ENCODE measurements around the gene TROAP.
A peak's percentile ranks its signal among the peaks of the same experiment; 100 is the strongest.

Gene TROAP

GRCh38 chr12:49340971-49341776 lies 18.1 kb downstream of the TROAP start:
- no peak overlapping the region for H3K4me3 ChIP-seq (ENCODE audit: low read depth, low read length)
- ChIA-PET POLR2A (interaction anchor here (1.0 to 1.3 kb wide), 2 partner anchors 19 to 26 kb away, joined by 4 read pairs; partner anchors contain the start of gene SPATS2), CTCF (interaction anchor here (0.6 to 3.9 kb wide), 37 partner anchors 9 to 382 kb away, joined by 3 to 111 read pairs (median 6); partner anchors contain the start of genes PRPH, SPATS2 and TROAP)
- TF ChIP-seq CTCF (IDR thresholded peaks at IDR 0.05; ENCODE audit: insufficient read depth, low read length, missing control alignments) = no peak
- no peak for DNase-seq (ENCODE audit: low read depth, low spot score)

- no peak for TF ChIP-seq CTCF (IDR thresholded peaks at IDR 0.05; ENCODE audit: insufficient read depth, low read length, missing control alignments)
- ChIA-PET CTCF (interaction anchor here (0.5 to 3.9 kb wide), 42 partner anchors 10 to 381 kb away, joined by 3 to 111 read pairs (median 6); partner anchors contain the start of genes PRPH, SPATS2 and TROAP), POLR2A (interaction anchor here (1.0 to 1.3 kb wide), 2 partner anchors 20 to 25 kb away, joined by 4 read pairs; partner anchors contain the start of gene SPATS2)
- H3K4me3 ChIP-seq (ENCODE audit: low read depth, low read length) = peak overlapping the region; percentile 45; the same call in 1 of the 2 replicates
- DNase-seq (ENCODE audit: low read depth, low spot score) = no peak
Observed at GRCh38 chr12:49341777-49342065, 18.7 kb downstream of the TROAP start.

GRCh38 chr12:49342066-49342913 lies 19.2 kb downstream of the TROAP start:
- no peak for DNase-seq (ENCODE audit: low read depth, low spot score)
- ChIA-PET POLR2A (interaction anchor here (0.6 to 1.3 kb wide), 3 partner anchors 20 to 34 kb away, joined by 4 read pairs; partner anchors contain the start of gene SPATS2), CTCF (interaction anchor here (0.5 to 3.9 kb wide), 56 partner anchors 10 to 381 kb away, joined by 3 to 111 read pairs (median 4); partner anchors contain the start of genes PRPH, SPATS2 and TROAP)
- peak overlapping the region; percentile 45 for H3K4me3 ChIP-seq (ENCODE audit: low read depth, low read length)
- peak; percentile 67 for TF ChIP-seq CTCF (IDR thresholded peaks at IDR 0.05; ENCODE audit: insufficient read depth, low read length, missing control alignments)

- TF ChIP-seq CTCF (IDR thresholded peaks at IDR 0.05; ENCODE audit: insufficient read depth, low read length, missing control alignments) = no peak
- CTCF ChIA-PET = interaction anchor here (0.6 to 3.9 kb wide), 40 partner anchors 9 to 276 kb away, joined by 3 to 111 read pairs (median 5); partner anchors contain the start of genes PRPH, SPATS2 and TROAP
- POLR2A ChIA-PET = interaction anchor here (0.6 kb wide), 1 partner anchor 35 kb away, joined by 4 read pairs; no protein-coding TSS in a partner anchor
- DNase-seq (ENCODE audit: low read depth, low spot score) = no peak
- peak overlapping the region; percentile 33 for H3K4me3 ChIP-seq (ENCODE audit: low read depth, low read length)
Observed at GRCh38 chr12:49342914-49343731, 20.1 kb downstream of the TROAP start.

GRCh38 chr12:49344486-49345050 lies 21.5 kb downstream of the TROAP start:
- no peak overlapping the region for H3K4me3 ChIP-seq (ENCODE audit: low read depth, low read length)
- ChIA-PET POLR2A (no interaction called here), CTCF (interaction anchor here (3.7 to 3.9 kb wide), 5 partner anchors 13 to 58 kb away, joined by 21 to 111 read pairs (median 57); partner anchors contain the start of gene PRPH)
- no peak for TF ChIP-seq CTCF (IDR thresholded peaks at IDR 0.05; ENCODE audit: insufficient read depth, low read length, missing control alignments)
- DNase-seq (ENCODE audit: low read depth, low spot score) = no peak

Data from AG04449 (cell line).